ENCODE results near the gene HRH2. TPM values are rescaled to one million over a fixed set of nuclear protein-coding genes. Genes with fewer than 3 reads are reported as not detected.

Gene HRH2
- total RNA-seq, 1 experiment from 2014 or later, result 3.3 TPM

- no peak overlapping the region for H4K5ac ChIP-seq (ENCODE audit: insufficient read length, low read depth, low read length)
- H4K20me1 ChIP-seq (ENCODE audit: control insufficient read depth, insufficient read depth, insufficient read length), result no peaks in the 10 kb centered on the region
- H3K4me3 Mint-ChIP-seq, result no peak overlapping the region
- no peak overlapping the region for H2BK5ac ChIP-seq (ENCODE audit: insufficient read length, low read length)
- no peak overlapping the region for H2AK5ac ChIP-seq (ENCODE audit: insufficient read length, low read length)
- no CpG with 5 or more reads among the region's 10 CpGs for WGBS (ENCODE audit: extremely low coverage, insufficient read length, low lambda C conversion rate)
- H3T11ph ChIP-seq (ENCODE audit: low read length), result no peak overlapping the region
- no peak overlapping the region for H4K91ac ChIP-seq (ENCODE audit: insufficient read length, low read depth, low read length)
- no peaks in the 10 kb centered on the region for H3K79me2 ChIP-seq (ENCODE audit: insufficient read depth, low read length)
- H3K27me3 ChIP-seq (ENCODE audit: insufficient read depth, low read length), result no peaks in the 10 kb centered on the region
- no peaks in the 10 kb centered on the region for H3K4me1 ChIP-seq (ENCODE audit: insufficient read depth, low read length)
- peaks cover 29 to 33% of the 10 kb centered on the region in 2 experiments for H3K4me1 Mint-ChIP-seq
- H3K9me3 ChIP-seq (ENCODE audit: control insufficient read depth, low read depth, low read length), result no peaks in the 10 kb centered on the region
- no peak overlapping the region for H3K18ac ChIP-seq (ENCODE audit: insufficient read length, low read depth, low read length)
- H3K9me3 Mint-ChIP-seq, result no peaks in the 10 kb centered on the region
- no peak overlapping the region for H3K27ac ChIP-seq (ENCODE audit: insufficient read length, low read depth, low read length)
- no peak overlapping the region for H2BK120ac ChIP-seq (ENCODE audit: low read depth, low read length, poor library complexity, severe bottlenecking)
- no peaks in the 10 kb centered on the region for H3K36me3 Mint-ChIP-seq (ENCODE audit: insufficient read depth in 1 of 3, low read depth in 3 of 3)
- H2BK20ac ChIP-seq (ENCODE audit: low read depth, low read length, poor library complexity, severe bottlenecking), result no peak overlapping the region
- H3K23ac ChIP-seq (ENCODE audit: insufficient read length, low read depth, low read length), result no peak overlapping the region
- no peak overlapping the region for H2BK15ac ChIP-seq (ENCODE audit: low read depth, low read length)
- no peaks in the 10 kb centered on the region for H3K79me1 ChIP-seq (ENCODE audit: insufficient read depth, low read depth, low read length, poor library complexity, severe bottlenecking)
- no peak overlapping the region for H2AFZ ChIP-seq (ENCODE audit: low read length)
- no peak overlapping the region for H4K8ac ChIP-seq (replicated peaks; ENCODE audit: insufficient read length, low read depth, low read length)
- no peak overlapping the region for H3K4me2 ChIP-seq (ENCODE audit: insufficient read depth, insufficient read length, low read length)
- no peak overlapping the region for H3K56ac ChIP-seq (ENCODE audit: insufficient read length, low read depth, low read length)
- H3K14ac ChIP-seq (ENCODE audit: insufficient read depth, low read length), result no peak overlapping the region
- no peak overlapping the region for H2BK12ac ChIP-seq (ENCODE audit: insufficient read length, low read depth, low read length)
- no peak for DNase-seq
- no peak overlapping the region for H3K4ac ChIP-seq (ENCODE audit: low read depth, low read length)
- no peaks in the 10 kb centered on the region for H3K23me2 ChIP-seq (ENCODE audit: insufficient read length, low read depth, low read length, poor library complexity, severe bottlenecking)
- no peak for TF ChIP-seq CTCF (conservative IDR thresholded peaks at IDR 0.05)
- no peak overlapping the region for H3K9ac ChIP-seq (ENCODE audit: extremely low read depth, insufficient read length, low read length)
- no peak overlapping the region for H3K27ac Mint-ChIP-seq
- peaks cover 9% of the 10 kb centered on the region for H3K27me3 Mint-ChIP-seq (ENCODE audit: low read depth)
Observed at GRCh38 chr5:175752826-175753535, 95.1 kb downstream of the HRH2 start.
